Gastroesophageal sphincter (tissue), 3 donors: Measurements from ENCODE around the gene GNAI2.

ENCODE experiments used
- POLR2A ChIP-seq, 2 donors: fragments of 450-650 bp; IDR thresholded peaks; one replicate each; pipeline ENCODE4 v1.6.1; 2017; ENCODE audit warnings: antibody characterized with exemption in 2 of 2, mild to moderate bottlenecking in 2 of 2, moderate library complexity in 1 of 2
- POLR2AphosphoS5 ChIP-seq: sonication (generic); formaldehyde crosslinking; IDR thresholded peaks from one replicate; pipeline ENCODE4 v1.6.1; 2017; ENCODE audit warnings: antibody characterized with exemption
- TF ChIP-seq, protein P1 (sequence below), 4 experiments: fragments of 200-600 bp in 2 of 4; fragments of 450-650 bp in 2 of 4; sonication (generic) in 1 of 4; IDR thresholded peaks; one replicate each; pipeline ENCODE4 v1.5.1; 2017 to 2019; ENCODE audit warnings: antibody characterized with exemption in 4 of 4, mild to moderate bottlenecking in 2 of 4, moderate library complexity in 2 of 4

- TF ChIP-seq, protein P1, sequence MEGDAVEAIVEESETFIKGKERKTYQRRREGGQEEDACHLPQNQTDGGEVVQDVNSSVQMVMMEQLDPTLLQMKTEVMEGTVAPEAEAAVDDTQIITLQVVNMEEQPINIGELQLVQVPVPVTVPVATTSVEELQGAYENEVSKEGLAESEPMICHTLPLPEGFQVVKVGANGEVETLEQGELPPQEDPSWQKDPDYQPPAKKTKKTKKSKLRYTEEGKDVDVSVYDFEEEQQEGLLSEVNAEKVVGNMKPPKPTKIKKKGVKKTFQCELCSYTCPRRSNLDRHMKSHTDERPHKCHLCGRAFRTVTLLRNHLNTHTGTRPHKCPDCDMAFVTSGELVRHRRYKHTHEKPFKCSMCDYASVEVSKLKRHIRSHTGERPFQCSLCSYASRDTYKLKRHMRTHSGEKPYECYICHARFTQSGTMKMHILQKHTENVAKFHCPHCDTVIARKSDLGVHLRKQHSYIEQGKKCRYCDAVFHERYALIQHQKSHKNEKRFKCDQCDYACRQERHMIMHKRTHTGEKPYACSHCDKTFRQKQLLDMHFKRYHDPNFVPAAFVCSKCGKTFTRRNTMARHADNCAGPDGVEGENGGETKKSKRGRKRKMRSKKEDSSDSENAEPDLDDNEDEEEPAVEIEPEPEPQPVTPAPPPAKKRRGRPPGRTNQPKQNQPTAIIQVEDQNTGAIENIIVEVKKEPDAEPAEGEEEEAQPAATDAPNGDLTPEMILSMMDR (IDR thresholded peaks at IDR 0.05), result no peak
- TF ChIP-seq POLR2AphosphoS5 (no peak), POLR2A (IDR thresholded peaks at IDR 0.05) (no peak)
Observed at GRCh38 chr3:50195501-50196252, 40.3 kb upstream of the GNAI2 start.
